Neural crest cell (in vitro differentiated cells): ENCODE measurements around the gene ECE1. TPM values are rescaled to one million over a fixed set of nuclear protein-coding genes. Genes with fewer than 3 reads are reported as not detected.
A peak's percentile ranks its signal among the peaks of the same experiment; 100 is the strongest.
"Not testable (repeated sequence)": the region's sequence is repeated elsewhere in the genome, so short reads cannot be mapped to it uniquely, and the experiment has no call there.

ENCODE experiments used
- DNase-seq: peaks from one replicate; pipeline ENCODE4 v3.0.0; 2021; ENCODE audit warnings: low read depth, mixed read lengths, low spot score
- H3K27ac Mint-ChIP-seq: one replicate; pipeline ENCODE4 v1.8.0; 2021; ENCODE audit warnings: mild to moderate bottlenecking, mixed read lengths; ENCODE audit not compliant: unreplicated experiment
- H3K27me3 Mint-ChIP-seq: 2 replicates; pipeline ENCODE4 v1.8.0; 2021; ENCODE audit warnings: low read depth, mild to moderate bottlenecking, mixed read lengths
- H3K36me3 Mint-ChIP-seq: 2 replicates; pipeline ENCODE4 v1.8.0; 2021; ENCODE audit warnings: low read depth, mild to moderate bottlenecking, mixed read lengths
- H3K4me1 Mint-ChIP-seq: 2 replicates; pipeline ENCODE4 v1.8.0; 2021; ENCODE audit warnings: mixed read lengths
- H3K4me3 Mint-ChIP-seq: one replicate; pipeline ENCODE4 v1.8.0; 2021; ENCODE audit warnings: mild to moderate bottlenecking, mixed read lengths
- H3K9me3 Mint-ChIP-seq: 2 replicates; pipeline ENCODE4 v1.8.0; 2021; ENCODE audit warnings: mixed read lengths
- total RNA-seq: library from RNA; stranded (reverse); gene quantifications from 2 replicates; pipeline ENCODE4 v1.2.1, GENCODE V29; 2021
- TF ChIP-seq, protein P1 (sequence below): fragments of 200-600 bp; sonication (generic); conservative IDR thresholded peaks from 2 replicates; pipeline ENCODE4 v1.5.0; 2021; ENCODE audit warnings: antibody characterized with exemption, mild to moderate bottlenecking

The ECE1 gene
- total RNA-seq, 1 donor from 2014 or later = 40.3 TPM

DNA sequence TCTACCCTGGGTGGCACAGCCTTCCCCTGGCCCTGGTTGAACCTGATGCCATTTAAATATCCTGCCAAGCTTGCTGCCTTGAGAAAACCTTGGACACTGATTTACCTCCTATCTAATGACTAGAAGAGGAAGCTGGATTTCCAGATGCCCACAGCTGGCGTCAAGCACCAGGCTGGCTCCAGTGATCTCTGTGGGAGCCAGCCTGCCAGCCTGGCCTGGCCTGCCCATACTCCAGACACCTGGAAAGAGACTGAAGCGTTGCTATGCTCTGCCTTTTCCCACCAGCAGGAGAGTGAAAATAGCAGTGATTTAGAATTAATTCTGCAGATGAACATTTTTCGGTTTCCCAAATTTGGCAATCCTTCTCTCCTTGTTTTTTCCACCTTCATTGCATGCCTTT is 102.0 kb downstream of the ECE1 start:
- Mint-ChIP-seq H3K27me3 (peaks cover 16% of the 10 kb centered on the region), H3K4me1 (peaks cover 11% of the 10 kb centered on the region), H3K36me3 (no peaks in the 10 kb centered on the region), H3K9me3 (no peaks in the 10 kb centered on the region), H3K4me3 (no peak overlapping the region), H3K27ac (no peak overlapping the region)
- no peak for DNase-seq
- TF ChIP-seq, protein P1, sequence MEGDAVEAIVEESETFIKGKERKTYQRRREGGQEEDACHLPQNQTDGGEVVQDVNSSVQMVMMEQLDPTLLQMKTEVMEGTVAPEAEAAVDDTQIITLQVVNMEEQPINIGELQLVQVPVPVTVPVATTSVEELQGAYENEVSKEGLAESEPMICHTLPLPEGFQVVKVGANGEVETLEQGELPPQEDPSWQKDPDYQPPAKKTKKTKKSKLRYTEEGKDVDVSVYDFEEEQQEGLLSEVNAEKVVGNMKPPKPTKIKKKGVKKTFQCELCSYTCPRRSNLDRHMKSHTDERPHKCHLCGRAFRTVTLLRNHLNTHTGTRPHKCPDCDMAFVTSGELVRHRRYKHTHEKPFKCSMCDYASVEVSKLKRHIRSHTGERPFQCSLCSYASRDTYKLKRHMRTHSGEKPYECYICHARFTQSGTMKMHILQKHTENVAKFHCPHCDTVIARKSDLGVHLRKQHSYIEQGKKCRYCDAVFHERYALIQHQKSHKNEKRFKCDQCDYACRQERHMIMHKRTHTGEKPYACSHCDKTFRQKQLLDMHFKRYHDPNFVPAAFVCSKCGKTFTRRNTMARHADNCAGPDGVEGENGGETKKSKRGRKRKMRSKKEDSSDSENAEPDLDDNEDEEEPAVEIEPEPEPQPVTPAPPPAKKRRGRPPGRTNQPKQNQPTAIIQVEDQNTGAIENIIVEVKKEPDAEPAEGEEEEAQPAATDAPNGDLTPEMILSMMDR = no peak

DNA sequence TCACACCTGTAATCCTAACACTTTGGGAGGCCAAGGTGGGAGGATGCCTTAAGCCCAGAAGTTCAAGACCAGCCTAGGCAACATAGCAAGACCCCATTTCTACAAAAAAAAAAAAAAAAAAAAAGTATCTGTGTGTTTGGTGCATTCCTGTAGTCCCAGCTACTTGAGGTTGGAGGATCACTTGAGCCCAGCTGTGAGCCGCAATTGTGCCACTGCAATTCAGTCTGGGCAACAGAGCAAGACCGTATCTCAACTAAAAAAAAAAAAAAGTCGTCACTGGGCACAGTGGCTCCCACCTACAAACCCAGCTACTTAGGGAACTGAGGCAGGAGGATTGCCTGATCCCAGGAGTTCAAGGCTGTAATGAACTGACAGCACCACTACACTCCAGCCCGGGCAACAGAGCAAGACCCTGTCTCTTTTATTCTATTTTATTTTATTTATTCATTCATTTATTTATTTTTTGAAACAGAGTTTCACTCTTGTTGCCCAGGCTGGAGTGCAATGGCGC is 105.0 kb downstream of the ECE1 start:
- no peaks in the 10 kb centered on the region for H3K9me3 Mint-ChIP-seq
- peaks cover 9% of the 10 kb centered on the region for H3K27me3 Mint-ChIP-seq
- DNase-seq = no peak
- no peaks in the 10 kb centered on the region for H3K36me3 Mint-ChIP-seq
- H3K4me1 Mint-ChIP-seq = no peaks in the 10 kb centered on the region
- H3K4me3 Mint-ChIP-seq = no peak overlapping the region
- TF ChIP-seq, protein P1 = no peak
- no peak overlapping the region for H3K27ac Mint-ChIP-seq

DNA sequence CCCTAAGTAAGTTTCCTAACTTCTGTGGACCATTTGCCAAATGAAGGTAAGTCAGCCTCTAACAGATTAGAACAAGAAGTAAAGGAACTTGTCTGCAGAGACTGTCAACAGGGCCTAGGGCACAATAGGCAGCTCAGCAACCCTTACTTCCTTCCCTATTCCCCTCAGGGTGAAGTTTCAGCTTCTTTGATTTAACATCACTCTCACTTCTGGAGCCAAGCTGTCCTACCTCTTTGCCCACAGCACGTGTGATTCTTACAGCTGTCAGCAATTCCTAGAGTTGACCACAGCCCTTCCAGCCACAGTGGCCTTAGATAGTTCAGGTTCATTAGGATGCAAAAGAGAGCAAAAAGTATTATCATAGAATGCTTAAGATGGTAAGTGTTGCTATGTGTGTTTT is 106.0 kb downstream of the ECE1 start:
- no peaks in the 10 kb centered on the region for H3K4me1 Mint-ChIP-seq
- DNase-seq = no peak
- no peak overlapping the region for H3K4me3 Mint-ChIP-seq
- no peak overlapping the region for H3K27ac Mint-ChIP-seq
- H3K27me3 Mint-ChIP-seq = peaks cover 1% of the 10 kb centered on the region
- TF ChIP-seq, protein P1 = no peak
- H3K9me3 Mint-ChIP-seq = no peaks in the 10 kb centered on the region
- no peaks in the 10 kb centered on the region for H3K36me3 Mint-ChIP-seq

DNA sequence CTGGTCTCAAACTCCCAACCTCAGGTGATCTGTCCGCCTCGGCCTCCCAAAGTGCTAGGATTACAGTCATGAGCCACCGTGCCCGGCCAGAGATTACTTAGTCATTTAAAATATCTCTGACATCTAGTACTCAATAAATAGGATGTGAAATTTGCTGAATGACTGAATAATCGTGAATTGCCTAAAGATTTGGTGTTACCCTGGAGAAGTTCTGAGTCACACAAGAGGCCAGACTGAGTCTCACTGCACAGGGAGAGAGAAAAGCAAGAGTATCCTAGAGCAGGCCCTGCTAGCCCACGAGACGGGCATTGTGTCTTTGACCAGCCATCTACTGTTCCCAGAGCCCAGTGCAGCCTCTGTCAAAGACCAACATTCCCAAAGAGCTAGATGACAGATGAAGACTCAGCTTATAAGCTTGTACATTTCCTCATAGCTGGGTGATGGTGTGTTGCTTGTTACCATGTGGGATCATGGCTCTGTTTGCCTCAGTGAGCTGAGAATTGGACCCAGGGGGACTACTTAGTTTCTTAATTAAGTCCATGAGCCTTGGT is 108.0 kb downstream of the ECE1 start:
- Mint-ChIP-seq H3K36me3 (no peaks in the 10 kb centered on the region), H3K27ac (no peak overlapping the region), H3K4me3 (no peak overlapping the region), H3K4me1 (peaks cover 2% of the 10 kb centered on the region), H3K9me3 (no peaks in the 10 kb centered on the region), H3K27me3 (no peaks in the 10 kb centered on the region)
- TF ChIP-seq, protein P1 = no peak
- no peak for DNase-seq

DNA sequence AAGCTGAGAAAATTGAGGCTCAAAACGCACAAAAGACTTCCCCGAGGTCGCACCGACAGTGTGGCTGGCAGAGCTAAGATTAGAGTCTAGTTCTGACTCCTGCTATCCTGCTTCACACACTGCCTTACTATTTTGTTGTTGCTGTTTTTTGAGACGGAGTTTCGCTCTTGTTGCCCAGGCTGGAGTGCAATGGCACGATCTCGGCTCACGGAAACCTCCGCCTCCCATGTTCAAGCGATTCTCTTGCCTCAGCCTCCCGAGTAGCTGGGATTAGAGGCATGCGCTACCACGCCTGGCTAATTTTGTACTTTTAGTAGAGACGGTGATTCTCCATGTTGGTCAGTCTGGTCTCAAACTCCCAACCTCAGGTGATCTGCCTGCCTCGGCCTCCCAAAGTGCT is 112.0 kb downstream of the ECE1 start:
- not testable (repeated sequence) for H3K27me3 Mint-ChIP-seq, H3K9me3 Mint-ChIP-seq, H3K36me3 Mint-ChIP-seq, DNase-seq, H3K27ac Mint-ChIP-seq
- H3K4me1 Mint-ChIP-seq = peaks cover 30% of the 10 kb centered on the region
- peak overlapping the region; percentile 82 for H3K4me3 Mint-ChIP-seq

DNA sequence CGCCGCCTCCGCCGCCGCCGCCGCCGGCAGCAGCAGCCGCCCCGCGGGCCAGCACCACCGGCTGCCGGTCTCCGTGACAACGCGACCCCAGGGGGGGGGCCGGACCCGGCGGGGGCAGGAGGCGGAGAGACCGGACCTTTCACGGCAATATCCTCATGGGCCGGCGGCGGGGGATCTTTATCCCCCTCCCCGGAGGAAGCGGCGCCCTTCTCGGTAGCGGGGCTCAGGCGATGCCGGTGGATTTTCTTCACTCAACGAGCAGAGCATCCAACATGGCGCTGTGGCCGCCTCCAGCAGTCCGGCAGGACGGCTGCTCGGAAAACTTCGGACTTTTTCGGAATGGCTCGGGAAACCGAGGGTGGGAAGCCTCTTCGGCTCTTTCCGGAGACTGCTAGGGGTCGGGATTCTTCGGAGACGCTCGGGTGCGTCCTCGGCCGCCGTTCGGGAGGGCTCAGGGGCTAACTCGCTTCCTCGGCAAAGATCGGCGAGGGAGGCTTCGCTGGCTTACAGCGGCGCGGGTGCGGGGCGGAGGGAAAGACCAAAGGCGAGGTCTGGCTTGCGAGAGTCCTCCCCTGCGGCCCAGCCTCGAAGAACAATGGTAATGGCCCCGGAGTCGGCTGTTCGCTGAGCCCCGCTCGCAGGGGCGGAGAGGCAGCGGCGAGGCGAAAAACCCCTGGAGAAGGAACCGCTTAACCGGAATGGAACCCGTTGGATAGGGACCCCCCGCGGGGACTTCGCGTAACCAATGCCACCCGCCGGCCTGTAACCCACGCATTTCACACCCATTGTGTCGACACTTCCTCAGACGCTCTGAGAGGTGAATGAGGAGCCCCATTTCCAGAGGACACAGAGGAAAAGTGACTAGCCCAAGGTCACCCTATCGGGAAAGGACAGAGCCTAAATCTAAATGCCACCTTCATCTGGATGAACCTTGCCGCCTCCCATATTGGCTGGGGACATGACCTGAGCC is 113.4 kb downstream of the ECE1 start, which contains the start of gene EIF4G3:
TSS of gene EIF4G3 (minus strand) at position 312 of the 970 bp plus-strand sequence. CDS start 174,155 bp downstream, outside the sequence.
- peak; percentile 100 for DNase-seq
- peaks cover 35% of the 10 kb centered on the region for H3K4me1 Mint-ChIP-seq
- no peaks in the 10 kb centered on the region for H3K36me3 Mint-ChIP-seq
- H3K27ac Mint-ChIP-seq = peak within 1 kb of the TSS; percentile 96
- H3K4me3 Mint-ChIP-seq = peak within 1 kb of the TSS; percentile 99
- H3K9me3 Mint-ChIP-seq = no peaks in the 10 kb centered on the region
- no peaks in the 10 kb centered on the region for H3K27me3 Mint-ChIP-seq
- TF ChIP-seq, protein P1 = no peak
